Central memory CD8-positive, alpha-beta T cell (primary cell): Measurements from ENCODE around the gene PPM1F.

Source experiments
- ATAC-seq: fragments of 150-1000 bp; cut with Tn5 transposase; replicated peaks from 2 replicates; pipeline ENCODE4 v1.10.0; 2022; ENCODE audit warnings: mild to moderate bottlenecking, moderate FRiP score, moderate number of reproducible peaks; ENCODE audit not compliant: poor library complexity, severe bottlenecking; ENCODE audit errors: extremely low read depth
- DNase-seq, 2 donors: peaks; one replicate each; pipeline ENCODE4 v3.0.0; 2021; ENCODE audit warnings: low spot score in 2 of 2
- H3K27ac Mint-ChIP-seq: one replicate; pipeline ENCODE4 v1.8.0; 2022; ENCODE audit warnings: low read depth, mild to moderate bottlenecking, moderate library complexity, mixed read lengths
- H3K27me3 Mint-ChIP-seq: one replicate; pipeline ENCODE4 v1.8.0; 2022; ENCODE audit warnings: mixed read lengths
- H3K36me3 Mint-ChIP-seq: one replicate; pipeline ENCODE4 v1.8.0; 2022; ENCODE audit warnings: mild to moderate bottlenecking, moderate library complexity, mixed read lengths; ENCODE audit not compliant: insufficient read depth
- H3K4me1 Mint-ChIP-seq: one replicate; pipeline ENCODE4 v1.8.0; 2022; ENCODE audit warnings: mixed read lengths
- H3K4me3 Mint-ChIP-seq: one replicate; pipeline ENCODE4 v1.8.0; 2022; ENCODE audit warnings: mild to moderate bottlenecking, moderate library complexity, mixed read lengths
- H3K9me3 Mint-ChIP-seq: one replicate; pipeline ENCODE4 v1.8.0; 2022; ENCODE audit warnings: mixed read lengths

PPM1F gene

DNA sequence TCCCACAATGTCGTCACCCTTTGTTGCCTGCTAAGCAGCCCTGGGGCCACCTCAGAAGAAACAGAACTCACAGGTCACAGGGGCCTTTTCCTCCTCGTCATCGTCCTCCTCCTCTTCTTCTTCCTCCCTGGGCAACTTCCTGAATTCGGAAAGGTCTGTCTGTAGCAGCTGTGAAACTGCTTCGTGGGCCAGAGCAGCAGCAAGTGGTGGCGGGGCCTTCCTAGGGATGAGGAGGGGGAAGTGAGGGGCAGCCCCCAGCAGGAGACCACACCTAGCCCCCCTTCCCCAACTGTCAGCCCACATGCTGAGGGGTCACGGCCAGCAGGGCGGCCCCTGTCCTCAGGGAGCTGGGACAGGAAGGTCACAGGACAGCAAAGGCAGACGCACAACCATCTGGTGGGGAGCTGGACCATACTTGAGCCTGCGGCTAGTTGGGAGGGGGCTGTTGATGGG lies 13.2 kb downstream of the PPM1F start:
- ATAC-seq: no peak
- Mint-ChIP-seq H3K4me1 (peaks cover 34% of the 10 kb centered on the region), H3K36me3 (no peaks in the 10 kb centered on the region), H3K27ac (peak overlapping the region; percentile 41), H3K4me3 (peak overlapping the region; percentile 85), H3K27me3 (no peaks in the 10 kb centered on the region), H3K9me3 (no peaks in the 10 kb centered on the region)
- no peak for DNase-seq

DNA sequence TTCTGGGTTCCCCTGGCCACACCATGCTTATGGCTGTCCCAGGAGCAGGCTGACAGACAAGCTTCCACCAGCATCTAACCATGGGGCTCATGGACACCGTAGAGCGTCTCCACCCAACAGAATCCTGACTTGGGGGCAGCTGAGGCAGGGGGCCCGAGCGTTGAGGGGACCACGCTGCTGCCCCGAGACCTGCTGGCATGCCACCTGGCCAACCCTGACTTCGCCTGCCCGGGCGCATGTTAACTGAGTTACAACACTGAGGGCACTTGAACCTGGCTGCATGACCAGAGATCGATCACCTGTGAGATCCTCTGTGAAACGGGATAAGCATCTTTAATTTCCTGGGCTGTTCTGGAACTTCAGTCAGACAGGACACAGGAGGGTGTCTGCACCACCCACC lies 13.7 kb downstream of the PPM1F start:
- Mint-ChIP-seq H3K4me1 (peaks cover 33% of the 10 kb centered on the region), H3K4me3 (peak overlapping the region; percentile 85), H3K27me3 (no peaks in the 10 kb centered on the region), H3K9me3 (no peaks in the 10 kb centered on the region), H3K36me3 (no peaks in the 10 kb centered on the region), H3K27ac (peak overlapping the region; percentile 53)
- DNase-seq (no peak), ATAC-seq (no peak)

DNA sequence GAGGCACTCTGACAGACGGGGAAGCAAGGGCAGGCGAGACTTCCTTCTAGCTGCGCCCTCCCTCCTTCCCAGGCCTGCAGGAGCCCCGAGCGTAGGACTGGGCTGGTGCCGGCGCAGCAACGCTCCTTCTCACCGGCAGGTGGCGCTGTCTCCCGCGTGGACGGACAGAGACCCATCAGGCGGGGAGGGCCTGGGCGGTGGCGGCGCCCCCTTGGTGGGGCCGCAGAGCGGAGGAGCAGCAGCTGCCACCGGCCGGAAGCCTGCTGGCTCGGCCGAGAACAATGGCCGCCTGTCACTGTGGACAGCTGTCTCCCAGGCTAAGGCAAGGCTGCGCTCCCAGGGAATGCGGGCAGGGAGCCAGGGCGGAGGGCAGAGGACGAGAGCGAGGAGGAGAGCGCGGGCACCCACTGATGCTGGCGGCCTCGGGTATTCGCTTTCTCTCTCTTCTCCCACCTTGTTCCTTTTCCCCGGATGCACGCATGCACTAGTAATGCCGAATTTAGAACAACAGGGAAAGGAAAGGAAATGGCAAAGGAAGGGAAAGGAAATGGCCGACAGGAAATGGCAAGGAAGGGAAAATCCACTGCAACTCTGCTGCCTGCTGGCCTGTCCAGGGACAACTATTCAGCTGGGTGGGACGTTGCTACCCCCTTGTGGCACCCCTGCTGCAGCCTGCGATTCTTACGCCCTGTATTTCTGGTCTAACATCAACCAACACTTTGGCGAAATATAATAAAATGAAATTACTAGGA lies 14.4 kb downstream of the PPM1F start:
- Mint-ChIP-seq H3K36me3 (no peaks in the 10 kb centered on the region), H3K9me3 (no peaks in the 10 kb centered on the region), H3K27me3 (no peaks in the 10 kb centered on the region), H3K27ac (peak overlapping the region; percentile 53), H3K4me1 (peaks cover 29% of the 10 kb centered on the region), H3K4me3 (peak overlapping the region; percentile 85)
- DNase-seq: peak; percentile 85 to 96
- peak; percentile 94 for ATAC-seq

DNA sequence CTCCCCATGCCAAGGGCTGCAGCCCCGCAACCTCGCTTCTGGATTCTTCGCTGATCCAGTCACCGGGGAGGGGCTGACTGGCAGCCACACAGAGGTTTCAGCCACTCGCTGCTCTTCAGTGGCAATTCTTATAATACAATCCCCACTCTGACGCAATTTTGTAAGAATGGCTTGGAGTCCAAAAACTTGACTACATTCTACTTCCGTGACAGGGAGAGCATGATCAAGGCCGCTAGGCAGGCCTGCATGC lies 14.9 kb downstream of the PPM1F start:
- DNase-seq: no peak
- Mint-ChIP-seq H3K4me3 (peak overlapping the region; percentile 85), H3K36me3 (no peaks in the 10 kb centered on the region), H3K4me1 (peaks cover 29% of the 10 kb centered on the region), H3K27me3 (no peaks in the 10 kb centered on the region), H3K27ac (peak overlapping the region; percentile 53), H3K9me3 (no peaks in the 10 kb centered on the region)
- no peak for ATAC-seq

DNA sequence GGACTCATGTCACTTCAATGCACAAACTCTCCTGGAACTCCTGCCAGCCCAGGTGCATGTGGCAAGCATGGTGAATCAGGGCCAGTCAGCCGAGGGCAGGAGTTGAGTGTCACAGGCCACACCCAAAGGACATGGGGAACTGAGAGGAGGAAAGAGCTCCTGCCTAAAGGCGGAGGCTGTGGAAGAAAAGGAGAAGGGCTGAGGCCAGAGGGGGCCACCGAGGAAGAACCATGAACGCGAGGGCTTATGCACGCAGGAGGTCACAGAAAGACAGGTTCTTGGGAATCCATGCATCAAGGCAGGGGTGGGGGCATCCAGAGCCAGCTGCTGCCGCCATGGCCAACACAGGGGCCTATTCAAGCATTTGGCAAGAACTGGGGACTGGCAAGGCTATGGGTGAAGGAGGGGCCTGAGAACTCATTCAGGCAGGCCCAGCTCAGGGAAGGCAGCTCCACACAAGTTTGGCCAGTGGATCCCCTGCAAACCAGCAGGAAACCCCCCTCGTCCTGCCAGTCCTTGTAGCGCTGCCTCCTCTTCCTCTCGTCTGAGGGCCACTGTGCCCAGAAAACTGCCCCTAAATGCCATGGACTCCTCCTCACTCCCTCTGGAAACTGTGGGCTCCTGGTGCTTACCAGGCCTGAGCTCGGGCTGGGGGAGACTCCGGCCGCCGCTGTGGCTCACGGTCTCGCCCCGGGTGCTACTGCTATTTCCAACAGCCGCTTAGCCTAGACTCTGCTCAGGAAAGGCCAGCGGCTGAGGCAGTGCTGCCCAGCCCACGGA lies 15.4 kb downstream of the PPM1F start:
- no peaks in the 10 kb centered on the region for H3K9me3 Mint-ChIP-seq
- no peak for ATAC-seq
- peaks cover 29% of the 10 kb centered on the region for H3K4me1 Mint-ChIP-seq
- no peak for DNase-seq
- H3K4me3 Mint-ChIP-seq: peak overlapping the region; percentile 85
- H3K27ac Mint-ChIP-seq: no peak overlapping the region
- no peaks in the 10 kb centered on the region for H3K27me3 Mint-ChIP-seq
- no peaks in the 10 kb centered on the region for H3K36me3 Mint-ChIP-seq

DNA sequence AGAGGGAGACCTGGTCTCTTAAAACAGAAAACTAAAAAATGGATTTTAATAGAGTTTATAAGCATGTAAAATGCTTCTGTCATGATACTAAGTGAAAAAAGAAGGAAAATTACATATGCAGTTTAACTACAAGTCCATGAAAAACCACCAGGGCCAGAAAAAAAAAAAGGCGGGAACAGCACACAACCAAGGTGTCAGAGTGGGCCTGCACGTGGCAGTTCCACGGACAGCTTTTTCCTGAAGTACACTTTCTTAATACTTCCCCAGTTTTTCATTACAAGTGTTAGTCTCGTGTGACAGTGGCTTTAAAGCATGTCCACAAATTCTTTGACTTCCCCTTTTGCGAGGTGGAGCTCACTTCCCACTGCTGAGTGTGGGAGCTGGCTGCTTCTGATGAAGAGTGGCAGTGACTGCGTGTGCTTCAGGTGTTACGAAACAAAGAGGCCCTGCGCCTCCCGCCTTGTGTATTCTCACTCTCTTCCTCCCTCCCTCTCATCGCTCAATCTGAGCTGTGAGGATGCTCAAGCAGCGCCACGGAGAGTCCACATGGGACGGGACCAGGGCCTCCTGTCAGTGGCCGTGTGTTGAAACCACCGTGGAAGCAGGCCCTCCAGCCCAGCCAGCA lies 16.4 kb downstream of the PPM1F start:
- no peak for ATAC-seq
- Mint-ChIP-seq H3K36me3 (no peaks in the 10 kb centered on the region), H3K4me3 (no peak overlapping the region)

DNA sequence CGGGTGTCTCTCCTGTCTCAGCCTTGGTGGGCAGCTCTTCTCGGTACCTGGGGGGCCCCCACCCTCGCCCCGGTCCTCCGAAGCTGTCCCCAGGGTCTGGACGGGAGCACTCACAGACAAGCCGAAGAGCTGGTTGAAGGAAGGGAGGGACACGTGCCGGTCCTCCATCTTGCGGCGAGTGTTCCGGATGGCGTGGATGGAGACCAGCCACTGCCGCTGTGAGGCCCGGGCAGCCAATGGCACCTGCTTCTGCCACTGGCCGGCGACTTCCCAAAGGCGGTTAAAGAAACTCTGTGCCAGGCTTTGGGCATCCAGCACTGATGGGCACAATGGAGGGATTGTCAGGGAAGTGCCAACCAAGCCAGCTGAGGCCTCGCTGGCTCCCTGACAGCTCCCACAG lies 18.7 kb downstream of the PPM1F start:
- Mint-ChIP-seq H3K9me3 (no peaks in the 10 kb centered on the region), H3K36me3 (peaks cover 5% of the 10 kb centered on the region), H3K4me1 (peaks cover 22% of the 10 kb centered on the region), H3K27ac (no peak overlapping the region), H3K27me3 (no peaks in the 10 kb centered on the region), H3K4me3 (no peak overlapping the region)
- DNase-seq (no peak), ATAC-seq (no peak)

More for the DNA sequence above, 16.4 kb downstream of the PPM1F start:
- H3K27ac Mint-ChIP-seq: no peak overlapping the region
- H3K9me3 Mint-ChIP-seq: no peaks in the 10 kb centered on the region
- DNase-seq: no peak
- no peaks in the 10 kb centered on the region for H3K27me3 Mint-ChIP-seq
- H3K4me1 Mint-ChIP-seq: peaks cover 29% of the 10 kb centered on the region

DNA sequence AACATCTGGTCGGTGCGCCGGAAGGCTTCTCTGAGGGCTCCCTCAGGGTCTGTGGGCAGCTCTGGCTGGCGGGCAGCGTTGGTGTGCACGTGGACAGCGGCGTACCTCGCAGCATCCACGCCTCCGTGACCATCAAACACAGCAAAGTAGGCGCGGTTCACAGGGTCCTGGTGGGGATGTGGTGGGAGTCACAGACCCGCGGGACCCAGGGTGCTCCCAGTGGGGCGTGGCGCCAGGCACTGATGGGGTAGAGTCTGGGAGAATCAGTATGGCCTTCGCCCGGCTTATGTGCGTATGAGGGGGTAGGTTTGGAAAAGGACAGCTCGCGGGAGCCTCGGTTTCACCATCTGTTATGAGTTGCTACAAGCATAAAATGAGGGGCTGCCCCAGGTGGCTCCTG lies 19.2 kb downstream of the PPM1F start:
- ATAC-seq: no peak
- Mint-ChIP-seq H3K9me3 (no peaks in the 10 kb centered on the region), H3K27me3 (no peaks in the 10 kb centered on the region), H3K27ac (no peak overlapping the region), H3K4me3 (no peak overlapping the region), H3K36me3 (peaks cover 5% of the 10 kb centered on the region), H3K4me1 (peaks cover 19% of the 10 kb centered on the region)
- DNase-seq: no peak

DNA sequence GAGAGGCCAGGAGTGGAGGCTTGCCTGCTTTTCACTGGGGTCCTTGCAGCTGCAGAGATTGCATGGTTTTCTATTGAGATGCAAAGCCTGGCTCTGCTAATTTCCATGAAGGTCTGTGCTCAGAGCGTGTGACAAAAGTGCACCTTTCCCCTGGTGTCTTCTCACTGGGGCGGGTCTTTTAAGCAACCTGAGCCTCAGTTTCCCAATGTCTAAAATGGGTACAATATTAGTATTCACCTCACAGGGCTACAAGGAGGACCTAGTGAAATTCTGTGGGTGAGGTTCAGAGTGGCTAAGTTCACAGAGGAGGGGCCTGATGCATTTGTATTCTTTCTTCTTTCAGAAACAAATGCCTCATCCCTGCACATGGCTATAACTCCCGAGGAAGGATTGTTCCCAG lies 20.3 kb downstream of the PPM1F start:
- Mint-ChIP-seq H3K36me3 (peaks cover 5% of the 10 kb centered on the region), H3K27ac (no peak overlapping the region), H3K9me3 (no peaks in the 10 kb centered on the region), H3K4me1 (peaks cover 9% of the 10 kb centered on the region), H3K4me3 (no peak overlapping the region), H3K27me3 (no peaks in the 10 kb centered on the region)
- DNase-seq: no peak
- no peak for ATAC-seq

DNA sequence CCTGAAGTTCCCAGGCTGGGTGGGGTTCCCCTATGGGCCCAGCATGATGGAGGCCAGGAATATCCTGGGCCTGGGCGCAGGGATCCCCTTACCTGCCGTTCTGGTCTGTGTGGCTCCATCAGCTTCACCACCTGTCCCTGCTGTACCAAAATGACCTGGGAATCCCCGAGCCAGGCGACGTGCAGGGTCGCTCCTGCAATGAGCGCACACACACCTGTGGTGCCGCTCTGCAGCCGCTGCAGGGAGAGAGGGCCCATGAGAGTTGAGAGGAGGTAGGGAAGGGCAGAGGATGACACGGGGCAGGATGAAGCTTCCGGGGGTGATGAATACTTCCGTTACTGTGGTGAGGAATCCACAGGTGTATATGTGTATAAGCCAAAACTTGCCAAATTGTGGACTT lies 21.6 kb downstream of the PPM1F start:
- no peaks in the 10 kb centered on the region for H3K27me3 Mint-ChIP-seq
- no peaks in the 10 kb centered on the region for H3K4me1 Mint-ChIP-seq
- DNase-seq (no peak), ATAC-seq (no peak)
- H3K9me3 Mint-ChIP-seq: no peaks in the 10 kb centered on the region
- no peak overlapping the region for H3K4me3 Mint-ChIP-seq
- H3K36me3 Mint-ChIP-seq: peaks cover 5% of the 10 kb centered on the region
- H3K27ac Mint-ChIP-seq: no peak overlapping the region

DNA sequence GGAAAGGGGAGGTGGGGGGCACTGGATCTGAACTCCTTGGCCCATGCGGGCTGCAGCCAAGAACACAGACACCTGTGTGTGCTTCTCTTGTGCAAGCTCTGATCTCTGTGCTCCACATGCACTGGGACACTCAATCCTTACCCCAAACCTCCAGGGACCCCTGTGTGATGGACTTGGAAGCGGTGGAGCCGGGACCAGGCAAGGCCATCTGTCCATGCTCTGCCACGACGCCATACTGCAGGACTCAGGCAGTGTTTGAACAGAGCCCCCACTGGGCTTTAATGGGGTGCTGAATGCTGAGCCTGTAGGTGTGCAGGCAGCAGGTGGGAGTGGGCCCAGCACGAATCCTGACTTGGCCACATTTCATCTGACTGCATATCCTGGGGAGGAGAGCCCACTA lies 23.4 kb downstream of the PPM1F start:
- Mint-ChIP-seq H3K27me3 (no peaks in the 10 kb centered on the region), H3K9me3 (no peaks in the 10 kb centered on the region), H3K4me3 (no peak overlapping the region), H3K4me1 (no peaks in the 10 kb centered on the region), H3K27ac (no peak overlapping the region), H3K36me3 (peaks cover 7% of the 10 kb centered on the region)
- ATAC-seq (no peak), DNase-seq (no peak)

DNA sequence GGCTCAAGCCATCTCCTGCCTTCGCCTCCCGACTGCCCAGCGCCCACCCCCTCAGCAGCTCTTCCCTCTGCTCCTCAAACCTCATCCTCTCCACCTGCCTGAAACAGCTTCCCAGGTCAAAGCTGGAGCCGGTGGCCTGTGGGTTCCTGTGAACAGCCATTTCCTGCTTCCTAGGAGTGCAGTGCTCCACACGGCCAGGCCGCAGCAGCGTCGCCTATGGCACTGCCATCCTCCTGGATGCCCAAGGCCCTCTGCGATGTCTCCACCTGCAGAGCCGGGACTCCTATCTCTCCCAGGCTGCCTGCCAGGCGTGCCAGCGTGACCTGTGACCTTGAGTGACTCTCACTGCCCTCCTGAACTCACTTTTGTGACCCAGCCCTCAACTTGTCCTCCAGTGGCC lies 24.6 kb downstream of the PPM1F start:
- peaks cover 7% of the 10 kb centered on the region for H3K36me3 Mint-ChIP-seq
- no peak for ATAC-seq
- DNase-seq: no peak
- H3K4me1 Mint-ChIP-seq: no peaks in the 10 kb centered on the region
- no peaks in the 10 kb centered on the region for H3K9me3 Mint-ChIP-seq
- no peaks in the 10 kb centered on the region for H3K27me3 Mint-ChIP-seq
- no peak overlapping the region for H3K27ac Mint-ChIP-seq
- H3K4me3 Mint-ChIP-seq: no peak overlapping the region
